ENCODE results near the gene GAA. TPM values are rescaled to one million over a fixed set of nuclear protein-coding genes. Genes with fewer than 3 reads are reported as not detected.

The GAA gene
- total RNA-seq, 4 donors from 2014 or later, result 48.1 to 71.7 (median 67.8) TPM

DNA sequence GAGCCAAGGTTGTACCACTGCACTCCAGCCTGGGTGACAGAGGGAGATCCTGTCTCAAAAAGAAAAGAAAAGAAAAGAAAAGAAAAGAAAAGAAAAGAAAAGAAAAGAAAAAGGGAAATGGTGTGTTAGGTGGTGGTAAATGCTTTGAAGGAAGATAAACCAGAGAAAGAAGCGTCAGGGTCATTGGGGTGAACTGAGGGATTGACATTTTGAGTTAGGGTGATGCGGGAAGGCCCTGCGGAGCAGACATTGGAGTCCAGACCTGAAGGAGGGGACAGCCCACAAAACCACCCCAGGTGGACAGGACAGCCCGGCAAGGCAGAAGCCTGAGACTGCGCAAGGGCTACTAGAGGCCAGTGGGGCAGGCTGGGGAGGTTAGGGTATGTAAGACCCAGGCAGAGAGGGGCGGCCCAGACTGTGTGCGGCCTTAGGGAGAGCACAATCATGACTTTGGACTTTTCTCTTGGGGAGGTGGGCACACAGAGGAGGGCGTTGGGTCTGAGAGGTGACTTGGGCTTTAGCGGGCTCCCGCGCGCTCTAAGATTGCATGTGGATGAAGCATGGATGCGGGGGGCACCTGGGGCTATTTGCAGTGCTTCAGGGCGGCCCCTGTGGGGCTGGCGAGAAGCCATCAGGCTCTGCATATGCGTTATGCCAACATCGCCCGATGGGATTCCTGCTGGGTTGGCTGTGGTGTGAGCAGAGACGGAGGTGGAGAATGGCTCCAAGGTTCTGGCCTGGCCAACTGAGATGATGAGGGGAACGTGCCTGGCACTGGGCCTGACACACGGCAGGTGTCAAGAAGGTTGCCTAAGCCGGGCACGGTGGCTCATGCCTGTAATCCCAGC is 3.3 kb upstream of the GAA start:
- DNase-seq (ENCODE audit: low spot score in 2 of 2), result peak in 1 of 2 donors; percentile 83
- intact Hi-C loops (cut with DNase I; ENCODE audit: low total_unique reads), result no loop called here
- H3K4me3 ChIP-seq (ENCODE audit: low read depth, poor library complexity, severe bottlenecking), result no peak overlapping the region
- TF ChIP-seq POLR2A (IDR thresholded peaks at IDR 0.05), result no peak
- TF ChIP-seq, protein P1, sequence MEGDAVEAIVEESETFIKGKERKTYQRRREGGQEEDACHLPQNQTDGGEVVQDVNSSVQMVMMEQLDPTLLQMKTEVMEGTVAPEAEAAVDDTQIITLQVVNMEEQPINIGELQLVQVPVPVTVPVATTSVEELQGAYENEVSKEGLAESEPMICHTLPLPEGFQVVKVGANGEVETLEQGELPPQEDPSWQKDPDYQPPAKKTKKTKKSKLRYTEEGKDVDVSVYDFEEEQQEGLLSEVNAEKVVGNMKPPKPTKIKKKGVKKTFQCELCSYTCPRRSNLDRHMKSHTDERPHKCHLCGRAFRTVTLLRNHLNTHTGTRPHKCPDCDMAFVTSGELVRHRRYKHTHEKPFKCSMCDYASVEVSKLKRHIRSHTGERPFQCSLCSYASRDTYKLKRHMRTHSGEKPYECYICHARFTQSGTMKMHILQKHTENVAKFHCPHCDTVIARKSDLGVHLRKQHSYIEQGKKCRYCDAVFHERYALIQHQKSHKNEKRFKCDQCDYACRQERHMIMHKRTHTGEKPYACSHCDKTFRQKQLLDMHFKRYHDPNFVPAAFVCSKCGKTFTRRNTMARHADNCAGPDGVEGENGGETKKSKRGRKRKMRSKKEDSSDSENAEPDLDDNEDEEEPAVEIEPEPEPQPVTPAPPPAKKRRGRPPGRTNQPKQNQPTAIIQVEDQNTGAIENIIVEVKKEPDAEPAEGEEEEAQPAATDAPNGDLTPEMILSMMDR (IDR thresholded peaks at IDR 0.05), result no peak
- WGBS, 2 donors, result 90 to 92% methylated on average over 23 of the region's 23 CpGs

DNA sequence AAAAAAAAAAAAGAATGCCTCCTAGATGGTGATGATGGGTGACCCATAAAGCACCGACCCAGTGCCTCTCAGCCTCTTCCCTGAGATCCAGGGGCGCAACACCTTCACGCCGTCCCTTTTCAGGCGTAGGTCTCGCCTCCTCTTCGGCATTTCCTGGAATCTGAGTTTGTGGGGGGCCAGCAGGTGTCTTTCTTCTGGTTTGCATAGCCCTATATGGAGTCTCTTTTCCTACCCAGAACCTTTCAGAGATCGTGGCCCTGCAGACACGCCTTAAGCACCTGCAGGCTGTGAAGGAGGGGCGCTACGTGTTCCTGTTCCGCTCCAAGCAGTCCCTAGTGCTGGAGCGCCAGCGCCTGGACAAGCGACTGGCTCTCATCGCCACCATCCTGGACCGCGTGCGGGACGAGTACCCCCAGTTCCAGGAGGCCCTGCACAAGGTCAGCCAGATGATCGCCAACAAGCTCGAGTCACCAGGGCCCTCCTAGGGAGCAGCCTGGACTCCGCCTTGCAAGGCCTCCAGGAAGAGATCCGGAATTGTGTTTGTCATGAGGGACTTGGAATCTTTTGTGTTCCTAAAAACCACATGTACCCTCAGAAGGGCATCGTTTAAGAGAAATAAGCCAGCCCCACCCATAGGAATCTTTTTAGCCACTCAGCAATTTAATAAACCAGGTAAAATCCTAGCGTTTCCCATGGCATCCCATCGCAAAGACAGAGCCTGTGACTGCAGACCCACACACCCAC is 1.9 kb upstream of the GAA start:
- DNase-seq (ENCODE audit: low spot score in 2 of 2), result peak in 1 of 2 donors; percentile 83
- no peak overlapping the region for H3K4me3 ChIP-seq (ENCODE audit: low read depth, poor library complexity, severe bottlenecking)
- WGBS, 2 donors, result 88 to 90% methylated on average over 26 to 27 of the region's 27 CpGs
- TF ChIP-seq POLR2A (IDR thresholded peaks at IDR 0.05), result no peak
- TF ChIP-seq, protein P1 (IDR thresholded peaks at IDR 0.05), result no peak
- intact Hi-C loops (cut with DNase I; ENCODE audit: low total_unique reads), result no loop called here

DNA sequence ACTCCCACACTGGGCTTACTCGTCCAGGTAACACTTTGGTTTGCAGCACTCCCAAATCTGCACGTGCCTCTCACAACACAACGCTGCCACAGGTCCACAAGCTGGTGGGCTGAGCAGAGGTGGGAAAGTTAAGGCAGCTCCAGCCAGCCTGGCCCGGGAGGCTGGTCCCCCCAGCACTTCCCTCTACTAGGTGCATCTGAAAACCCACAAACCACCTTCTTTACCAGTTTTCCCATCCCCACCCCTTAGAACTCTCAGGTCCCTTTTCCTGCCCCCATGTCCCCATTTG is 1.4 kb upstream of the GAA start:
- no peak for TF ChIP-seq POLR2A (IDR thresholded peaks at IDR 0.05)
- H3K4me3 ChIP-seq (ENCODE audit: low read depth, poor library complexity, severe bottlenecking), result no peak overlapping the region
- WGBS, 2 donors, result 95% methylated on average over 4 of the region's 4 CpGs
- intact Hi-C loops (cut with DNase I; ENCODE audit: low total_unique reads), result no loop called here
- DNase-seq (ENCODE audit: low spot score in 2 of 2), result peak in 1 of 2 donors; percentile 73

DNA sequence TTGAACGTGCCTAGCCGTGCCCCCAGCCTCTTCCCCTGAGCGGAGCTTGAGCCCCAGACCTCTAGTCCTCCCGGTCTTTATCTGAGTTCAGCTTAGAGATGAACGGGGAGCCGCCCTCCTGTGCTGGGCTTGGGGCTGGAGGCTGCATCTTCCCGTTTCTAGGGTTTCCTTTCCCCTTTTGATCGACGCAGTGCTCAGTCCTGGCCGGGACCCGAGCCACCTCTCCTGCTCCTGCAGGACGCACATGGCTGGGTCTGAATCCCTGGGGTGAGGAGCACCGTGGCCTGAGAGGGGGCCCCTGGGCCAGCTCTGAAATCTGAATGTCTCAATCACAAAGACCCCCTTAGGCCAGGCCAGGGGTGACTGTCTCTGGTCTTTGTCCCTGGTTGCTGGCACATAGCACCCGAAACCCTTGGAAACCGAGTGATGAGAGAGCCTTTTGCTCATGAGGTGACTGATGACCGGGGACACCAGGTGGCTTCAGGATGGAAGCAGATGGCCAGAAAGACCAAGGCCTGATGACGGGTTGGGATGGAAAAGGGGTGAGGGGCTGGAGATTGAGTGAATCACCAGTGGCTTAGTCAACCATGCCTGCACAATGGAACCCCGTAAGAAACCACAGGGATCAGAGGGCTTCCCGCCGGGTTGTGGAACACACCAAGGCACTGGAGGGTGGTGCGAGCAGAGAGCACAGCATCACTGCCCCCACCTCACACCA is 724 bp downstream of the GAA start:
- TF ChIP-seq, protein P1 (IDR thresholded peaks at IDR 0.05), result no peak
- no peak for TF ChIP-seq POLR2A (IDR thresholded peaks at IDR 0.05)
- peak; percentile 29 to 83 for DNase-seq (ENCODE audit: low spot score in 2 of 2)
- peak overlapping the region; percentile 57 for H3K4me3 ChIP-seq (ENCODE audit: low read depth, poor library complexity, severe bottlenecking)
- 33 to 67% methylated on average over 11 to 21 of the region's 21 CpGs for WGBS, 2 donors
- intact Hi-C loops (cut with DNase I; ENCODE audit: low total_unique reads), result no loop called here

DNA sequence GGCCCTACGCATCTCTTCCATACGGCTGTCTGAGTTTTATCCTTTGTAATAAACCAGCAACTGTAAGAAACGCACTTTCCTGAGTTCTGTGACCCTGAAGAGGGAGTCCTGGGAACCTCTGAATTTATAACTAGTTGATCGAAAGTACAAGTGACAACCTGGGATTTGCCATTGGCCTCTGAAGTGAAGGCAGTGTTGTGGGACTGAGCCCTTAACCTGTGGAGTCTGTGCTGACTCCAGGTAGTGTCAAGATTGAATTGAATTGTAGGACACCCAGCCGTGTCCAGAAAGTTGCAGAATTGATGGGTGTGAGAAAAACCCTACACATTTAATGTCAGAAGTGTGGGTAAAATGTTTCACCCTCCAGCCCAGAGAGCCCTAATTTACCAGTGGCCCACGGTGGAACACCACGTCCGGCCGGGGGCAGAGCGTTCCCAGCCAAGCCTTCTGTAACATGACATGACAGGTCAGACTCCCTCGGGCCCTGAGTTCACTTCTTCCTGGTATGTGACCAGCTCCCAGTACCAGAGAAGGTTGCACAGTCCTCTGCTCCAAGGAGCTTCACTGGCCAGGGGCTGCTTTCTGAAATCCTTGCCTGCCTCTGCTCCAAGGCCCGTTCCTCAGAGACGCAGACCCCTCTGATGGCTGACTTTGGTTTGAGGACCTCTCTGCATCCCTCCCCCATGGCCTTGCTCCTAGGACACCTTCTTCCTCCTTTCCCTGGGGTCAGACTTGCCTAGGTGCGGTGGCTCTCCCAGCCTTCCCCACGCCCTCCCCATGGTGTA is 1.5 kb downstream of the GAA start:
- intact Hi-C loops (cut with DNase I; ENCODE audit: low total_unique reads), result no loop called here
- peak in 1 of 2 donors; percentile 83 for DNase-seq (ENCODE audit: low spot score in 2 of 2)
- no peak overlapping the region for H3K4me3 ChIP-seq (ENCODE audit: low read depth, poor library complexity, severe bottlenecking)
- TF ChIP-seq, protein P1 (IDR thresholded peaks at IDR 0.05), result no peak
- no peak for TF ChIP-seq POLR2A (IDR thresholded peaks at IDR 0.05)
- WGBS, 2 donors, result 62 to 69% methylated on average over 15 of the region's 15 CpGs
